HG03457 (cell line): ENCODE results near the gene KIAA1755.

Experiments
- ATAC-seq: cut with Tn5 transposase; IDR thresholded peaks from one replicate; pipeline ENCODE4 v1.9.1; 2021; ENCODE audit warnings: moderate number of reproducible peaks; ENCODE audit not compliant: unreplicated experiment

The KIAA1755 gene

DNA sequence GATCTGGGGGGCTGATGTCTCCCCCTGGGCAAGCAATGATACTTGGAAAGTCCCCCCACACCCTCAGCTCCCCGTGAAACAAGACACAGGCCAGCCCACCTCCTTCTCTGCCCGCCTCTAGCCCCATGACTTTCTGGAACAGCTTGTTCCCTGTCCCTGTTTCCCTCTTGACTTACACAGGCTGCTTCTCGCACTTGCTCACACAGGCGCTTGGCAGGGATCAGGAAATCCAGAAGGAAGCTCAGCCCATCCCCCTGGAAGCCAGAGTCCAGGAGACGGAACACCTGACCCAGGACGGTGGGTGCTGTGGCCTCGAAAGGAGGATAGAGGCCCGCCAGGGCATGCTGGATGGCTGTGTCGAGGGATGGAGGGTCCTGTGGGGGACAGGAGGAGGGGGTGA is 14.8 kb downstream of the KIAA1755 start:
- no peak for ATAC-seq

DNA sequence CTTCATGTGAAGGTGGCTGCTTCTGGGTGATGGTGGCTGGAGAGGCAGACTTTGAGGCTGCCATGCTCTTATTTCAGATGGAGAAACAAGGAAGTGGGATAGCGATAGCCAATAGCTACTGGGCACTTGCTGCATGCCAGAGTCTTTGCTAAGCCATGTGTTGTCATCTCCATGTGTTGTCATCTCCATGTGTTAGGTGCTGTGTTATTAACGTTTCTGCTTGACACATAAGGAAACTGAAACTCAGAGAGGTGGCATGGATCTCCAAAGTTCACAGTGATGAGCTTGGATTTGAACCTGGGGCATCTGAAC is 16.9 kb downstream of the KIAA1755 start:
- ATAC-seq, result no peak

DNA sequence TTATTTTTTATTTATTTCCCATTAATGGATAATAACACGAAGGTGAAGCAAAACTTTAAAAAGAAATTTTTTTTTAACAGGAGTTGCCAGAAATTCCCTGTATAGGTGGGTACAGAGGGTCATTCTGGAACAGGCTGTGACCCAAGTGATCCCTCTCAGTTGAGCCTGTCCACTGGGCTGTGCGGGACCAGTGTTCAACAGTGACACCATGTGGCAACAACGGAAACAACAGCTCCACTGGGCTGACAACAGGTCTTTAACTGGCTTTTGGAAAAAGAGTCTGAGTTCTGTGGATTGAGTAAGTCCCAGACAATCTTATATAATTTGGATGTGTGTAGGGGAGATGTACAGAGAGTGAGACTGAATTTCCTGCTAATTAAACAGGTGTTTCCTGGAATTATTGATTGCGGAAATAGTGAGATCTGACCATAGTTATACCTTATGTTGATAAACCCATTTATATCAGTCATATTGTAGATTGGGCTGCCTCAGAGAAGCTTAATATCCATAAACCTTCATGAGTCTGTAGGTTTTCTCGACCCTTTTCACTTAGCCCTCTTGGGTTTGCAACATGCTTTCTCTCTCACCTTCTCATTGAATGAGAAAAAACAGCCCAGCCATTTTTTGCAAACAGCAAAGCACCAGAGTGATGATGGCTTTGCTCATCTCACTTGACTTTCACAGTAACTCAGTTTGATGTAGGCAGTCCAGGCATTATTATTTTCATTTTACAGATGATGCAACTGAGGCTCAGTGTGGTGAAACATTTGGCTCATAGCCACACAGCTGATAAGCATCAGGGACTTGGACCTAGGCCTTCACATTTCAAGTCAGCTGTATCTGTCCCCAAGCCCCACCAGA is 17.5 kb downstream of the KIAA1755 start:
- no peak for ATAC-seq

DNA sequence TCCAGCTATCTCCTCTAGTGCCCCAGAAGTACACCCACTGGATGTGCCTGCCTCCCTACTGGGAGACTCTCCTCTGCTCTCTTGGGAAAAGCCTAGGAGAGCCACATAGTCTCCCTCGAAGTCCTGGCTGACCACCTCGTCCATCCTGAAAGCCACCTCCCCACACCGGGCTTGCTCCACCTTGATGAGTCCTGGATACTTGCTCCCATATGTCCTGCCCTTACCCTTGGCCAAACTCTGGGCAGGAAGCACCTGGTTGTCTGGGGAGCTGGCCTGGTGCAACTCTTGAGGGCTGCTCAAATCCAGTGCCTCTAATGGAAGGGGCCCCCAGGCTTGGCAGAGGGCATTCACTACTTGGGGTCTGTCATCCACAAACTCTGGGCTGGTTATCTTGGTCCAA is 19.3 kb downstream of the KIAA1755 start:
- ATAC-seq, result no peak

DNA sequence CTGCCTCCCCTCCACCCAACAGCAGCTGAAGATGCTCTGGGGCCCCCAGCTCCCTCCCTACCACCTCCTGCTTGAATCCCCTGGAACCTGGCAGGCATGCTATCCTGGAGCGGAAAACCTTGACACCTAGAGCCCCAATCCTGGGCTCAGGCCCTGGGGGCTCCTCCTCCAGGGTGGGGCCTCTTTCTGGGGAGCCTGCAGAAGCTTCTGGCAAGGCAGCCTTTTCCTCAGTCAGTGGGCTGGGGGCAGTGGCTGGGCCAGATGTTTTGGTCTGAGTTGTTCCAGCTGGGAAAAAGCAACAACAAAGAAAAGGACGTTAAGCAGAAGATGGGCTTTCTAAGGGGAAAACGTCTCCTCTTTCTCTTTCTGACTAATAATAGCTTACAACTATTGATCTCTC is 21.1 kb downstream of the KIAA1755 start:
- ATAC-seq, result no peak

DNA sequence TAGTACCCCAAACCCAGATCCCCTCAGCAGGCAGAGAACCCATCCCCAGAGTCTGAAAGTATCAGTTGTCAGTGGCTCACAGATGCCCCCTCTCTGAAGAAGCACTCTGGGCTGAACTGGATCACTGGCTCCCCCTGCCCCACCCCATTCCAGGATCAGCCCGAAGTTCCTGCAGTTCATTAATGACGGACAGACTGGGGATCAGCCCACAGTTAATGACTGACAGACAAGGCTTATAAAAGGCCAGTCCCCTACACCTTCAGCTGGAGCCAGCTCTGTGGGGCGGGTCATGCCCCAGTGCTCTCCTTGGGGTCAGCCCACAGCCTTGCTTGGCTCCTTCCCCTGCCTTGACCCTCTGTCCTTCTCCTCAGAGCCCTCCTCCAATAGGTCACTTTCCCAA is 21.7 kb downstream of the KIAA1755 start:
- no peak for ATAC-seq

DNA sequence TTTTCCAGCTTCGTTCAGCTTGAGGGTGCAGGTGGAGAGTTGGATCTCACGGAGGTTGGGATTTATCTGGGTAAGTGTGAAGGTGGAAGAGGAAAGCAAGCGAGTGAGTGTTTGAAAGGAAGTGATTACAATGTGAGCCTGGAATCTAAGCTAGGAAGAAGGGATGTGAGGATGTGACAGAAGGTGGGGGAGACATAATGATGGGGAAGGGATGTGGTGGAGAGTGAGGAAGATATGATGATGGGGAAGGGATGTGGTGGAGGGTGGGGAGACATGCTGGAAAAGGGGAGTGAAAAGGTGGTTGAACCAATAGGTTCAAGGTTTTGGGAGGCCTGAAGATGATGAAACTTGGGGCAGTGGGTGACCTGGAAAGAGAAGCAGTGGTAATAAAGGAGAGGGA is 23.2 kb downstream of the KIAA1755 start:
- ATAC-seq, result no peak

DNA sequence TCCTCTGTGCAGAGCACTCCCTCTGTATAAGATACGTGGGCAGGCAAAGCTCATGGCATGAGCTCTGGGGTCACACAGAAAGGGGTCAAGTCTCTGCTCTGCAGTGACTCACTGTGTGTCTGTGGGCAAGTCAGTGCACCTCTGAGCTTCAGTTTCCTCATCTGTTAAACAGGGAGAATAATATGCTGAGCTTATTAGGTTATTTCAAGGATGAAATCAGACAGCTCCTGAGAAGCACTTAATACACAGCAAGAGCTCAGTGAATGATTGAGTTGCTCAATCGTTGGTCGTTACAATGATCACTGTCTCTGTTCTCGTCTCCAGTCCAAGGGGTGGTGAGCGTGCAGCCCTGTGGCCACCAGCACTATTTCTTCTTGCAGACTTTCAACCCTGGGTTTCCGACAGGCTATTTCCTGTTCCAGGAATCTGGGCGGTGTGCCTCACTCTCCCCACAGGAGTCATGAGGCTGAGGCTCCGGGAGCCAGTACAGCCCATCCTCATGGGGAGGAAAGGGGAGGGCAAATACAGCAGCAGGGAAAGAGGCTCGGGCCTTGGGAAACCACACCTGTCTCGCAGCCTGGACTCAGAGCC is 28.9 kb downstream of the KIAA1755 start:
- no peak for ATAC-seq

DNA sequence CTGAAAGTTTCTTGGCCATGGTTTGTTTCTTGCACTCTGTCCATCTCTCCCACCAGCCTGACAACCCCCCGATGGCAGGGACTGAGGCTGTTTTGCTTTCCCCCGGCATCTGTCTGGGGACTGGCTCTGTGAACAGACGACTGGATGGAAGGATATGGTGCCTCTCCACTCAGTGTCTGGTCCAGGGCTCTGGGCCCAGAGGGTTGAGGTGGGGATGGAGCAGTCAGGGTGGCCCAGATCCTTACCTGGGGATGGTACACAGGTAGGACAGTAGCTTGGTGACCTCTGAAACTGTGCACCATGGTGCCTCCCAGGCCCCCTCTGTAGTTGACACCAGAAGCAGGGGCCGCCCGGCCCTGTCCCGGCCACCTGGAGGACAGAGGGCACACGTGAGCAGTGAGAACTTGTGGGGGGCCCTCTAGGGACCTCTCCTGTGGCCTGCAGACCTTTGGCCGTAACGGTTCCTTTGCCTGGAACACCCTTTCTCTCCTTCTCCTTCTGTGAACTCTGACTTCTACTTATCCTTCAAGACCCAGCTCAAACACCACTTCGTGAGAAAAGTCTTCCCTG is 29.5 kb downstream of the KIAA1755 start:
- ATAC-seq, result no peak

DNA sequence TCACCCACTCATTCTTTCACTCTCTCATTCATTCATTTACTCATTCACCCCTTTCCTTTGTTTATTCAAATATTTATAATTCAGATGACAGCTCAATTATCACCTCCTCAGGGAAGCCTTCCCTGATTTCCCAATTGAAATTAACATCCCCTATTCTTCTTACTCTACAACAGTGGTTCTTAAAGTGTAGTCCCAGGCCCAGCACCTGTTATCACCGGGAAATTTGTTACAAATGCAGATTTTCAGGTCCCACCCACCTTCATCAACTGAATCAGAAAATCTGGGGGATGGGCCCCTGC is 30.3 kb downstream of the KIAA1755 start:
- ATAC-seq, result no peak

DNA sequence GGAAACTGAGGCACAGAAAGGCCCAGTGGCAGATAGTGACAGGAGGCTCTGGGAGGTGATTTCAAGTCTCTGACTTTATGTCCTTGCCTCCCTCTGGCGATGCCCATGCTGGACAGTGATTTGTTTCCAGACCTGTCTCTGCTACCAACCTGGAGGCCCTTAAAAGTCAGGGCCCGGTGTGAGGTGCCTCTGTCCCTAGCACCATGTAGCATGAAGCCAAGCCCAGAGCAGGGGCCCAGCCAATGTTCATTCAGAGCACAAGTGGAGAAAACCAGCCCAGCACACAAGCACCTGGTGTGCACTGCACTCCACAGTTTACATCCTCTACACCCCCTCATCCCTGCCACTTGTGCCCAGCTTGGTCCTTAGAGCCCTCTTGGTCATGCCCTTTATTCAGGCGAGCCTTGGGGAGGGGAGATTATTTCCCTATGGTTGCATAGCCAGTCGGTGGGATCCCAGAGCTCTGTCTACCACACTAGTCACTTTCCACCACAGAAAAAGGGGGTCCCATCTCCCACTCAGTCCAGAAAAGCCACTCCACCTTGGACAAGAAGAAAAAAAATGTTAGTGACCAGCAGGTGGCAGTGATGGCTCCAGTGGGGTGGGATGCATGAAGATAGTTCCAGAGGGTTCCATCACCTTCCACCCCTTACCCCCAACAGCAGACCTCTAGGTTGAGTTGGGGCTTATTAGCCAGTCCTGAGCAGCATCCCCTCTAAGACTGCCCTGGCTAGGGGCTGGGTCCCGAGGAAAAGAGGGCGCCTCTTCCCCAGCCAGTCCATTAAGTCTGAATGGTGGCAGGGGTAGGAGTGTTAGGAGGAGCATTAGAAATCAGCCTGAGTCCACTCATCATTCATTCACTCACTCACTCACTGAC is 30.9 kb downstream of the KIAA1755 start:
- ATAC-seq, result no peak

DNA sequence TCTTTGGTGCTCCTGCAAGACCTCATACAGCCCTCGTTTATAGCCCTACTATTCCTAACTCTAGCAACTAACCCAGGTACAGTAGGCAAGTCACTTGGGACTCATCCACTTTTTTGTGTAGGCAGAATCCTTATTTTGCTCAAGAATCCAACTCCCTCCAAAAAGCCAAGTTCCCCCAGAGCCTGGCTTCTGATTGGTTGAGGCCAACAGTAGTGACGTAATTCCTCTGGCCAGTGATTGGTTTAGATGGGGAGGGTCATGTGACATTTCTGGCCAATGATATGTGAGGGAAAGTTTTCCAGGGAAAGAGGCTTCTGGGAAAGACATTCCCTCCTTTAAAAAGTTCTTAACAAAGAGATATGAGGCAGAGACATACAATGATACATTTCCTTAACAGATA is 32.1 kb downstream of the KIAA1755 start:
- ATAC-seq, result no peak

DNA sequence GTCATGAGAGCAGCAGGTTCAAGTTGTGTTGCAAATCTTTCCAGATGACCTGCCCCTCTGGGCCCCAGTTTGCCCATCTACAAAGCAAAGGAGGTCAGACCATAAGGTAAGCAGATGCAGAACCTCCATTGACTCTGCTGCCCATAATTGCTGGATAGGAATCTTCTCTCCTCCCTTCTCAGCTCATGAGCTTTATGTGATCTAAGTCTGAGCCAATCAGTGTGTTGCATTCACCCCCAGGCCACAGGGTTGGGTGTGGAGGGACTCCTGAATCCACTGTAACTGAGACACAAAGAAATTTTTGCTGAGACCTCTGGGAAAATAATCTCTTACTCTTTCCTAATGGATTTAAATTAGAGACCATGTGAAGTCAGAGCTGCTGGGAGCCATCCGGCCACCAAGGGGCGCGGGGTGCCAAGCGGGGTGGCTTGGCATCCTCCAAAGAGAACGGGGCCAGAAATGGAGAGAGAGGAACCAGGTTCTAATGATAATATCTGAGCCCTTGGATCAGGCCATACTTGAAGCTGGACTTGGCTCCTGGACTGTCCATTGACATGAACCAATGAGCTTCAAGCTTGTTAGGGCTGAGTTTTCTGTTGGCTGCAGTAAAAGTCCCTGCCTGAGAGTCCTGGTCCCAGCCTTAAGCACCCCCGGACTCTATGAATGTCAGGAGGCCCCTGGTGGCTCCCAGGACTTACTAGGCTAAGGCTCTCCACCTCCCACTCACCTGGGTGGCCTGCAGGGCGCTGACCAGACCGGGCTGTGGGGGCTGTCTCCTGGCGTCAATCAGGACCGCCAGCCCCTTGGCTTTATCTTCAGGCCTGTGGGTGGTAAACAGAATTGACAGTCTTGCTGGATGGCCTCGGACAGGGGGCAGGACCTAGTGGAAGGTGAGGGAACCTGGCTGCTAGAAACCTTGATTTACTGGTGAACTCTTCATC is 32.8 kb downstream of the KIAA1755 start:
- no peak for ATAC-seq

DNA sequence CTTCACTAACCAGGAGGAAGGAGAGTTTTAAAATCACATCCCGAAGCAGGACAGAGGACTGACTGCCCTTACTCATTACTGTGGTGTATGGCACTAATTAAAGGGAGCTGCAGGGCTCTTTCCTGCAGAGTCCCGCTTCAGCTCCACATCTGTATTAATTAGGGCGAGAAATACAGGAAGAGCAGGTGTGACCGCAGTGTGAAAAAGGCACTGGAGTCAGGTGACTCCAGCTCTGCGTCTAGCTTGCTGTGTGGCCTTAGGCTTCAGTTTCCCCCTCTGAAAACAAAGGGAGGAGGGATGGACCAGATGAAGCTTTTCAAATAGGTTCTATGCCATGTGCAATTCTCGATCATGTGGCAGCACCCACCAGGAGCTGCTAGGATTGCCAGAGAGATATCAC is 34.0 kb downstream of the KIAA1755 start:
- no peak for ATAC-seq

DNA sequence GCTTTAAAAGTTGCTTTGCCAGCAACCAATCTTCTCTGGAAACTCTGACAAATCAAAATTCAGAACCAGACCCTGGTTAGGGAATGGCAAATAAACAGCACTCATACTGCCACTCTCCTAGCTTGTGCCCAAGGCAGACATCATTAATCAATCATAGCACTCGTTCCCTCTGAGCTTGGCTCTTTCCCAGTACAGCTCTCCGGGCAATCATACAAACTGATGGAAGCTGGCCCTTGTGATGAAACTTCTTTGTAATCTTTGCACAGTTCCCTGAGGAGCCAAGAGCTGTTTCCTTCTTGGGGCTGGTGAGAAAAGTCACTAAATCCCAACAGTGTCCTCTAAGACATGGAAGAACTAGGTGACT is 34.7 kb downstream of the KIAA1755 start:
- ATAC-seq, result no peak

DNA sequence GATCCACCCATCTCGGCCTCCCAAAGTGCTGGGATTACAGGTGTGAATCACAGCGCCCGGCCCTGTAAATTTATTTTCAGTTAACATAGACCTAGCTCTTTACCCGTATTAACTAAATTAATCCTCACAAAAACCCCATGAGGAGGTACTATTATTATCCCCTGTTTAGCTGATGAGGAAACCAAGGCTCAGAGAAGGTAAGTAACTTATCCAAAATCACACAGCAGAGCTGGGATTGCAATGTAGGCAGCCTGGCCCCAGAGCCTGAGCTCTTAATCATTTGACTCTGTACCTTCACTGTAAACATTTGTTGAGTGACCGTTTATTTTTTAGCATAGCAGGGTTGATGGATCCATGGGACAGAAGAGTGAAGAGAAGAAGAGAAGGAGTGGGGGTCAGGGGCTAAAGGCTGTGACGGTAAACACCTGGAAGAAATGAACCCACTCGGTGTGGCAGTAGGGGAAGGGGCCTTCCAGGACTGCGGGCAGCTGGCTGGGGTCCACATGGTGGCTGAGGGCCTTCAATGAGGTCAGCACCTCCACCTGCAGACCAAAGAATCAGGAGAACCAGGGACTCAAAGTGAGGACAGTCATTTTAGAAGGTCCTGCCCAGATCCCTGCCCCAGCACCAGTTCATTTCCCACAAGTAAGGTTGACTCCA is 35.2 kb downstream of the KIAA1755 start:
- ATAC-seq, result no peak

DNA sequence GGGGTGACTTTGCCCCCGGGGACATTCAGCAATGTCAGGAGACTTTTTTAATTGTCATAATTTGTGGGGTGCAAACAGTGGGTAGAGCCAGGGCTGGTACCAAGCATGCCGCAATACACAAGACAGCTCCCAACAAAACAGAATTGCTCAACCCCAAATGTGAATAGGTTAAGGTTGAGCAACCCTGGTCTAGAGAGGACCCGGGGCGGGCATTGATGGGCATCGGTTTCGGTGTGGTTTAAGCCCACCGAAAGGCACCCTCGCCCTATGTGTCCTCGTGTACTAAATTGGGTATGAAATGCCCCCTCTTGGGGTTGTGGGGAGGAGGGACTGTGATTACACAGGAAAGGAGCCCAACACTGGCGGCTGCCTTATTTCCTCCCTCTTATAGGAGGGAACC is 36.0 kb downstream of the KIAA1755 start:
- ATAC-seq, result no peak

DNA sequence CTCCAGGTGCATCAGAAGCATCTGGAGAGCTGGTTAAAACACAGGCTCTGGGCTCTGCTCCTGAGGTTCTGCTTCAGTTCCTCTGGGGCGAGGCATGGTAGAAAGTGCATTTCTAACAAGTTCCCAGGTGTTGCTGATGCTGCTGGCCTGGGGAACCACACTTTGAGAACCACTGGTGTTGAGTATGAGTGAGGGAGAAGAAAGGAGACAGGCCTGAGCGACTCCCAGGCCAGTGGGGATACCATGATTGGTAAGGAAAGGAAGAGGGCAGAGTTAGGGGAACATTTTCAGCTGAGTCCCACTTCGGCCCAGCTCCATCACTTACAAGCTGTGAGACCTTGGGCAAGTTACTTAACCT is 36.8 kb downstream of the KIAA1755 start:
- no peak for ATAC-seq

DNA sequence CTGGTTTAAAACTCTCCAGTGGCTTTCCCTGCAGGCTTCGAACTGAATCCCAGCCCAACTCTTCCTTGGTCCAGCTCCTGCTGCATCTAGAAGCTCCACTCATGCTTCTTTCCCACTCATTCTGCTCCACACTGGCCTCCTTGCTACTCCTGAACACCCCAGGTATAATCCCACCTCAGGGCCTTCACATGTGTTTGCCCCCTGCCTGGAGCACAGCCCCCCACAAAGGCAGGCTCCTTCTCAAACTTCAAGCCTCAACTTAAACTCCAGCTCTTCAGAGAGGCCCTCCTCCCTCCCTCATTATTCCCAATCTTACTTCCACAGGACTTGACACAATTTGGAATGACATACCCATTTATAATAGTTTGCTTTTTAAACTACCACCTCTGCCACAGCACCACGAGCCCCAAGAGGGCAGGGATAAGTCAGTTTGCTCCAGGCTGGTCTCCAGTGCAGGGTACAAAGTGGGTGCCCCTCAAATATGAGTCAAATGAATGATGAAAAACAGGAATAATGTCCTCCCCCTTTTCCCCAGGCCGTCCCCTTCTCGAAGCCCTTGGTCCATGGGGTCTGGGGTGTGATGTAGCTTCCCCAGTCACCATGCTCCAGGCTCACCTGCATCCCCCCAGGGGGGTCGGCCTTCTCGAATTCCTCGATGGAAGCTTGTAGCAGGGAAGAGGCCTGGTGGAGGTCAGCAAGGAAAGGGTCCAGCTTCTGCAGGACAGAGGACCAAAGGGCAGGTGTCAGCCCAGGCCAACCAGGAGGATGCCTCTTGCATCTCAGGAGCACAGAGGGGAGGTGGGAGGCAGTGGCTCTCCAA is 37.4 kb downstream of the KIAA1755 start:
- no peak for ATAC-seq
